SK-N-MC (cell line): ENCODE results near the gene TMCC2.

ENCODE experiments used
- DNase-seq: peaks from one replicate; pipeline ENCODE4 v3.0.0-alpha.2; 2011; ENCODE audit warnings: low read depth, low spot score
- H3K27ac ChIP-seq: fragments of 200-600 bp; sonication (generic); 2 replicates; pipeline ENCODE4 v1.5.1; 2016; ENCODE audit warnings: mixed run types
- H3K36me3 ChIP-seq: fragments of 200-600 bp; sonication (generic); 2 replicates; pipeline ENCODE4 v1.6.1; 2017; ENCODE audit warnings: antibody characterized with exemption, low read length, mixed read lengths; ENCODE audit not compliant: insufficient read depth
- H3K4me3 ChIP-seq: fragments of 200-600 bp; sonication (generic); 2 replicates; pipeline ENCODE4 v1.5.1; 2016
- H3K9ac ChIP-seq: fragments of 200-600 bp; sonication (generic); 2 replicates; pipeline ENCODE4 v1.8.0; 2017; ENCODE audit warnings: mixed run types, mixed read lengths; ENCODE audit not compliant: insufficient read length
- H3K9me3 ChIP-seq: fragments of 200-600 bp; sonication (generic); 2 replicates; pipeline ENCODE4 v1.6.1; 2017; ENCODE audit warnings: low read depth, mild to moderate bottlenecking, antibody characterized with exemption, low read length, moderate library complexity, mixed read lengths
- EZH2 ChIP-seq: fragments of 200-600 bp; sonication (generic); IDR thresholded peaks from one replicate; pipeline ENCODE4 v1.6.1; 2017; ENCODE audit warnings: antibody characterized with exemption
- FOXP2 ChIP-seq: optimal IDR thresholded peaks from 2 replicates; pipeline ENCODE3; 2011; ENCODE audit warnings: mild to moderate bottlenecking, moderate library complexity; ENCODE audit not compliant: insufficient read depth; ENCODE audit errors: extremely low read length, control extremely low read depth
- POLR2AphosphoS5 ChIP-seq: IDR thresholded peaks from 2 replicates; pipeline ENCODE4 v1.6.1; 2012; ENCODE audit warnings: mild to moderate bottlenecking, low read depth, low read length, borderline replicate concordance

TMCC2 gene

DNA sequence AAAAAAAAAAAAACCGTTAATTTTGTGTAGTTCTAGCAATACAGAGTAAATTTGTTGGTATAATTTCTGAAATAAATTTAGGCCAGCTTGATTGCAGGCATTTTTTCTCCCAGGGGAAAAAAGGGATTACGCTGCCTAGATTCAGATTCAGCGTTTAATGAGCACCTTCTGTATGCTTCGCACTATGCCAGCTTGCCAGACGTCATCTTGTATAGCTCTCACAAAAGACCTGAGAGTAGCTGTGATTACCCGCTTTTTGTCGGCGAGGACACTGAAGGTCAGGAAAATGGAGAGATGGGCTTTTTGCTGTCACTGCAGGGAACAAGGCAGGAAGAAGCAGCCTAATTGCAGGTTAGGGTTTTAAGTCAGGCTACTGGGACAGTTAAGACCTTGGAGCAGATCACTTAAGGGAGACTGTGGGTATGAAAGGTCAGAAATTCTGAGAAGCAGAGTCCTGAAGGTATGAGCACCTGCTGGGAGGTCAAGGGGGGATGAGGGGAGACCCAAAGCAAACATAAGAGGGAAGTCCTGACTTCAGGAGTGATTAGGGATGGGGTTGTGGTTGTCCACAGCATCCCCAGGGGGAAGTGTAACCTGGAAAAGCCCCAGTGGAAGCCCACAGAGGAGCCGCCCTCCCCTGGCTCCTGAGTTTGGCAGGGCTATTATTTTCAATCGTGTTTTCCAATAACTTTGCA lies 39.0 kb downstream of the TMCC2 start:
- Histone ChIP-seq H3K36me3 (no peaks in the 10 kb centered on the region), H3K9ac (no peak overlapping the region), H3K27ac (no peak overlapping the region), H3K4me3 (no peak overlapping the region), H3K9me3 (no peaks in the 10 kb centered on the region)
- DNase-seq: no peak
- TF ChIP-seq POLR2AphosphoS5 (no peak), FOXP2 (no peak), EZH2 (no peak)

DNA sequence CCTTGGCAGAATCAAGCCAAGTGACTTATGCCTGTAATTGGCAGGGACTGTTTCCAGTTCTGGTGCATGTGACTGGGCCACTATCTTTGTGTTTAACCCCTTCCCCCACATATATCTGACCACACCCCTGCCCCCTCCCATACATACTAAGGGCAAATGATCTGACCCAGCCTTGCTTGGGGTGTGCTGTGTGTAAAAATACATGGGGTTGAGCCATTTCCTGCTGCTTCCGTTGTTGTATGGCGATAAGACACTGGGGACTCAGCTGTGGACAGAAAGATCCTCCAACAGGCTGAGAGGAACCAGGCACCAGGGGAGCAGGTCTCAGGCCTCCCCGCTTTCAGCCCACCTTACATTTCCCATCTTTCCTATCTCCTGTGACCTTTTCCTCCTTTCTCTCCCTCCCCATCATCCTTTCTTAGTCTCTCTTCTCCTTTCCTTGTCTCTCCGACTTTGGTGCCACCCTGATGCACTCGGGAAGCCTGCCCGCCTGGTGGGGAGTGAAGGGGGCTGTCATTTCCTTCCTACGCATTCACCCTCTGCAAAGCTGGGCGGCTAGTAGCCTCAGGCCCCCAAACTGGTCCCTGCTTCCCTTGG lies 39.7 kb downstream of the TMCC2 start:
- Histone ChIP-seq H3K9me3 (no peaks in the 10 kb centered on the region), H3K4me3 (no peak overlapping the region), H3K27ac (no peak overlapping the region), H3K36me3 (no peaks in the 10 kb centered on the region), H3K9ac (no peak overlapping the region)
- no peak for DNase-seq
- TF ChIP-seq POLR2AphosphoS5 (no peak), EZH2 (no peak), FOXP2 (no peak)

DNA sequence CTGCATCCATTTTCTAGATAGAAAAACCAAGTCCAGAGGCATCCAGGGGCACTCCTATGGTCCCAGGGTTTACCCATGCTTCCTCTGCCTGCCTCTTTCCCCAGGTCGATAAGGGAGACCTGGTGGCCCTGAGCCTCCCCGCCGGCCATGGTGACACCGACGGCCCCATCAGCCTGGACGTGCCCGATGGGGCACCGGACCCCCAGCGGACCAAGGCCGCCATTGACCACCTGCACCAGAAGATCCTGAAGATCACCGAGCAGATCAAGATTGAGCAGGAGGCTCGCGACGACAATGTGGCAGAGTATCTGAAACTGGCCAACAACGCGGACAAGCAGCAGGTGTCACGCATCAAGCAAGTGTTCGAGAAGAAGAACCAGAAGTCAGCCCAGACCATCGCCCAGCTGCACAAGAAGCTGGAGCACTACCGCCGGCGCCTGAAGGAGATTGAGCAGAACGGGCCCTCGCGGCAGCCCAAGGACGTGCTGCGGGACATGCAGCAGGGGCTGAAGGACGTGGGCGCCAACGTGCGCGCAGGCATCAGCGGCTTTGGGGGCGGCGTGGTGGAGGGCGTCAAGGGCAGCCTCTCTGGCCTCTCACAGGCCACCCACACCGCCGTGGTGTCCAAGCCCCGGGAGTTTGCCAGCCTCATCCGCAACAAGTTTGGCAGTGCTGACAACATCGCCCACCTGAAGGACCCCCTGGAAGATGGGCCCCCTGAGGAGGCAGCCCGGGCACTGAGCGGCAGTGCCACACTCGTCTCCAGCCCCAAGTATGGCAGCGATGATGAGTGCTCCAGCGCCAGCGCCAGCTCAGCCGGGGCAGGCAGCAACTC lies 41.3 kb downstream of the TMCC2 start:
- H3K4me3 ChIP-seq: no peak overlapping the region
- no peak for DNase-seq
- no peak overlapping the region for H3K27ac ChIP-seq
- H3K9ac ChIP-seq: no peak overlapping the region
- H3K36me3 ChIP-seq: no peaks in the 10 kb centered on the region
- H3K9me3 ChIP-seq: no peaks in the 10 kb centered on the region
- no peak for TF ChIP-seq EZH2
- TF ChIP-seq FOXP2: no peak
- TF ChIP-seq POLR2AphosphoS5: no peak

DNA sequence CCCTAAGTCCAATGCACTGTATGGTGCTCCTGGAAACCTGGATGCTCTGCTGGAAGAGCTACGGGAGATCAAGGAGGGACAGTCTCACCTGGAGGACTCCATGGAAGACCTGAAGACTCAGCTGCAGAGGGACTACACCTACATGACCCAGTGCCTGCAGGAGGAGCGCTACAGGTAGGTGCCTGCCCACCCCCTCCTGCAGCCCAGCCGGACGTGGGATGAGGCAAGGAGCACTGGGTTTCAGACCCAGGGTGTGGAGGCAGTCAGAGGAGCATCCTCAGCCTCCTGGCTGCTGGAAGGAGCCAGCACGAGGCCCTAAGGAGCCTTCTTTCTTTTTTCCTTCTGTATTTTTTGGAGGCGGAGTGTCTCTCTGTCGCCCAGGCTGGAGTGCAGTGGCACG lies 42.0 kb downstream of the TMCC2 start:
- no peak for DNase-seq
- no peak for TF ChIP-seq EZH2
- TF ChIP-seq POLR2AphosphoS5: no peak
- no peak for TF ChIP-seq FOXP2
- no peak overlapping the region for H3K9ac ChIP-seq
- H3K36me3 ChIP-seq: no peaks in the 10 kb centered on the region
- no peaks in the 10 kb centered on the region for H3K9me3 ChIP-seq
- H3K4me3 ChIP-seq: no peak overlapping the region
- H3K27ac ChIP-seq: no peak overlapping the region

DNA sequence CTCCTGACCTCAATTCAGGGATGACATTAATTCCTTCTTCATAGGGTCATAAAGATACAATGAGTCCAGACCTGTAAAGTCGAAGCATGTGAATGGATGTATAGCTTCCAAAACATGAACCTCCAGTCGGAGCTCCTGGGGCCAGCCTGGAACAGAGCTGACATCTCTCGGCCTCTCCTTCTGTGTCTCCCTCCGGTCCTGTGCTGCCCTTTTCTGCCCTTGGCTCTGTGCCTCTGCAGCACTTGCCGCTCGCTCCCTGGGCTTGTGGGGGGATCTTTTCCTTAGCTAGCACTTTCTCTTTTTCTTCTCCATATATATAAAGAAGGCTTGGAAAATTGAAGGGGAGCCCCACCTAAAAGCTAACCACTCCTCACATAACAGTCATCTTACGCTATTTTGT lies 42.5 kb downstream of the TMCC2 start:
- no peak overlapping the region for H3K4me3 ChIP-seq
- no peak overlapping the region for H3K27ac ChIP-seq
- H3K36me3 ChIP-seq: no peaks in the 10 kb centered on the region
- H3K9ac ChIP-seq: no peak overlapping the region
- TF ChIP-seq POLR2AphosphoS5 (no peak), EZH2 (no peak), FOXP2 (no peak)
- no peaks in the 10 kb centered on the region for H3K9me3 ChIP-seq
- no peak for DNase-seq

DNA sequence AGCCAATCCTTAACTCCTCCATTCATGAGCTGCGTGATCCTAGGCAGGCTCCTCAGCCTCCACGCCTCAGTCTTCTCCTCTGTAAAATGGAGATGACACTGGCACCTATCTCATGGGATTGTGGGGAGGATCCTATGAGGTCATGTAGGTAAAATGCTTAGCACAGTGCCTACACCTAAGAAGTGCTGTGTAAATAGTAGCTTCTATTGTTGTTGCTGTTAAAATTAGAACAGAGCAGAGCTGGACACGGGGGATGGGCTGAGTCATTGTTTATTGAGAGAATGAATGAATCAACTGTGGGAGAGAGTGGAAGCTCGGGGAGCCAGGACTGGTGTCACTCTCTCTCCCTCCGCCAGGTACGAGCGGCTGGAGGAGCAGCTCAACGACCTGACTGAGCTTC lies 43.0 kb downstream of the TMCC2 start:
- no peak overlapping the region for H3K27ac ChIP-seq
- TF ChIP-seq FOXP2: no peak
- no peak for TF ChIP-seq EZH2
- TF ChIP-seq POLR2AphosphoS5: no peak
- no peaks in the 10 kb centered on the region for H3K36me3 ChIP-seq
- DNase-seq: no peak
- no peaks in the 10 kb centered on the region for H3K9me3 ChIP-seq
- H3K9ac ChIP-seq: no peak overlapping the region
- no peak overlapping the region for H3K4me3 ChIP-seq

DNA sequence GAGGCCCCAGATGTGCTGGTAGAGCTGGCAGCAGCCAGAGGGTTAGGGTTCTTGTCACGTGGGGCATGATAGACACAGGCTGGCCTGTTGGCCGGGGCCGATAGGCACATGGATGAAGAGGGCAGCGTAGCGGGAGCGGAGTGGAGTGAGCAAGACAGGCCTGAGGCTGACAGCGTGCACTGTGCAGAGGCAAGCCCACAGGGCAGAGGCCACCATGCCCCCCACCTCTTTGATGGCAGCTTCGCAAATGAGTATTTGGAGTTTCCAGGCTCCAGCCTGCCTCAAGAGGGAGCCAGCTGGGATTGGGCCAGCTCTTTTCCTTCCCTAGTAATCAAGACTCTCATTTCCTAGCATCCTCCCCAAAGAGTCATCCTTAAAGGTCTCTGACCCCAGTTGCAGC lies 43.5 kb downstream of the TMCC2 start:
- H3K9ac ChIP-seq: no peak overlapping the region
- H3K9me3 ChIP-seq: no peaks in the 10 kb centered on the region
- H3K36me3 ChIP-seq: no peaks in the 10 kb centered on the region
- no peak for DNase-seq
- TF ChIP-seq EZH2 (no peak), FOXP2 (no peak), POLR2AphosphoS5 (no peak)
- no peak overlapping the region for H3K4me3 ChIP-seq
- H3K27ac ChIP-seq: no peak overlapping the region

DNA sequence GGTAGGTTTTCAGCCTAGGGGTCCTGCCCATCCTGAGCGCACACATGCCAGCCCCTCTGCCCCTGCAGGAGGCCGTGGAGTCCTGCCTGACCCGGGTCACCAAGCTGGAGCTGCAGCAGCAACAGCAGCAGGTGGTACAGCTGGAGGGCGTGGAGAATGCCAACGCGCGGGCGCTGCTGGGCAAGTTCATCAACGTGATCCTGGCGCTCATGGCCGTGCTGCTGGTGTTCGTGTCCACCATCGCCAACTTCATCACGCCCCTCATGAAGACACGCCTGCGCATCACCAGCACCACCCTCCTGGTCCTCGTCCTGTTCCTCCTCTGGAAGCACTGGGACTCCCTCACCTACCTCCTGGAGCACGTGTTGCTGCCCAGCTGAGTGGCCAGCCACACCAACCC lies 44.0 kb downstream of the TMCC2 start:
- Histone ChIP-seq H3K9me3 (no peaks in the 10 kb centered on the region), H3K4me3 (no peak overlapping the region), H3K27ac (no peak overlapping the region), H3K36me3 (no peaks in the 10 kb centered on the region), H3K9ac (no peak overlapping the region)
- TF ChIP-seq EZH2 (no peak), FOXP2 (no peak), POLR2AphosphoS5 (no peak)
- DNase-seq: no peak
